ENCODE data around the gene SPG7.

Gene SPG7

GRCh38 chr16:89485701-89486246 lies 22.4 kb upstream of the SPG7 start:
- no peak for DNase-seq (ENCODE audit: low spot score)

GRCh38 chr16:89489040-89489897 lies 18.9 kb upstream of the SPG7 start:
- peak; percentile 90 for DNase-seq (ENCODE audit: low spot score)

- DNase-seq (ENCODE audit: low spot score), result no peak
These were observed 18.2 kb upstream of the SPG7 start for GRCh38 chr16:89489898-89490438.

GRCh38 chr16:89490439-89491237 lies 17.6 kb upstream of the SPG7 start, which contains the start of gene ANKRD11:
Gene ANKRD11 (minus strand): TSS chr16:89490561. CDS start chr16:89317019, 173,542 bp downstream.
- peak; percentile 99 for DNase-seq (ENCODE audit: low spot score)

GRCh38 chr16:89491238-89491869 lies 16.8 kb upstream of the SPG7 start:
- DNase-seq (ENCODE audit: low spot score), result no peak

- no peak for DNase-seq (ENCODE audit: low spot score)
These were observed 16.1 kb upstream of the SPG7 start for GRCh38 chr16:89491974-89492687.

GRCh38 chr16:89493776-89494175 lies 14.4 kb upstream of the SPG7 start:
- DNase-seq (ENCODE audit: low spot score), result no peak

GRCh38 chr16:89495121-89495520 lies 13.1 kb upstream of the SPG7 start:
- DNase-seq (ENCODE audit: low spot score), result no peak

- DNase-seq (ENCODE audit: low spot score), result no peak
These were observed 9.4 kb upstream of the SPG7 start for GRCh38 chr16:89498839-89499238.

- DNase-seq (ENCODE audit: low spot score), result no peak
These were observed 8.4 kb upstream of the SPG7 start for GRCh38 chr16:89499767-89500166.

- no peak for DNase-seq (ENCODE audit: low spot score)
These were observed 5.9 kb upstream of the SPG7 start for GRCh38 chr16:89502081-89502843.

GRCh38 chr16:89504091-89504490 lies 4.1 kb upstream of the SPG7 start:
- DNase-seq (ENCODE audit: low spot score), result no peak

- DNase-seq (ENCODE audit: low spot score), result peak; percentile 94
These were observed 2.7 kb upstream of the SPG7 start for GRCh38 chr16:89505204-89506112.

- DNase-seq (ENCODE audit: low spot score), result no peak
These were observed 2.1 kb upstream of the SPG7 start for GRCh38 chr16:89506113-89506504.

GRCh38 chr16:89506791-89507191 lies 1.4 kb upstream of the SPG7 start:
- peak; percentile 29 for DNase-seq (ENCODE audit: low spot score)

GRCh38 chr16:89507214-89507833 lies 879 bp upstream of the SPG7 start:
- DNase-seq (ENCODE audit: low spot score), result peak; percentile 6

GRCh38 chr16:89510526-89510925 lies 2.3 kb downstream of the SPG7 start:
- DNase-seq (ENCODE audit: low spot score), result no peak

GRCh38 chr16:89511374-89511773 lies 3.2 kb downstream of the SPG7 start:
- DNase-seq (ENCODE audit: low spot score), result no peak

GRCh38 chr16:89512453-89512852 lies 4.2 kb downstream of the SPG7 start:
- DNase-seq (ENCODE audit: low spot score), result no peak
